IMR-90 (cell line): ENCODE measurements around the gene DOCK1. TPM values are rescaled to one million over a fixed set of nuclear protein-coding genes. Genes with fewer than 3 reads are reported as not detected.

Experiments
- ATAC-seq: fragments of 200-7000 bp; cut with Tn5 transposase; 2 replicates; pipeline ENCODE4 v1.9.1; 2020; ENCODE audit warnings: low read depth, mild to moderate bottlenecking, moderate library complexity
- BruUV-seq: library from RNA; stranded (reverse); fragments of 400-500 nt; replicated peaks from 2 replicates; lab custom pipeline; 2021; lab: Mats Ljungman, UMichigan
- CTCF ChIA-PET: fragments of 300-600 bp; formaldehyde crosslinking; extraction: SDS; loops from one replicate; lab custom pipeline; 2021; ENCODE audit warnings: antibody characterized with exemption; lab: Yijun Ruan, JAX
- POLR2A ChIA-PET: fragments of 300-600 bp; sonication (Branson Sonifier 250); formaldehyde crosslinking; loops from one replicate; lab custom pipeline; 2022; ENCODE audit warnings: antibody characterized with exemption; ENCODE audit not compliant: unreplicated experiment; lab: Charles Lee
- DNase-seq: peaks from one replicate; pipeline ENCODE4 v3.0.0; 2013
- H2AFZ ChIP-seq: replicated peaks from 2 replicates; pipeline ENCODE3; 2013; ENCODE audit warnings: low read length, mild to moderate bottlenecking; ENCODE audit not compliant: poor library complexity
- H2AK5ac ChIP-seq: 2 replicates; pipeline ENCODE4 v1.6.1; 2013; ENCODE audit warnings: low read depth, low read length, inconsistent platforms
- H2AK9ac ChIP-seq: replicated peaks from 2 replicates; pipeline ENCODE3; 2013; ENCODE audit warnings: mild to moderate bottlenecking, low read depth, low read length, moderate library complexity; ENCODE audit not compliant: poor library complexity
- H2BK120ac ChIP-seq: 2 replicates; pipeline ENCODE4 v1.6.1; 2013; ENCODE audit warnings: low read depth, low read length, inconsistent platforms
- H2BK15ac ChIP-seq: 3 replicates; pipeline ENCODE4 v1.6.1; 2013; ENCODE audit warnings: low read depth, low read length, inconsistent platforms
- H2BK20ac ChIP-seq: 2 replicates; pipeline ENCODE4 v1.6.1; 2013; ENCODE audit warnings: low read depth, mild to moderate bottlenecking, inconsistent platforms, low read length, moderate library complexity
- H2BK5ac ChIP-seq: 2 replicates; pipeline ENCODE4 v1.6.1; 2013; ENCODE audit warnings: mild to moderate bottlenecking, low read depth, low read length, inconsistent platforms; ENCODE audit not compliant: poor library complexity, severe bottlenecking
- H3K14ac ChIP-seq: replicated peaks from 2 replicates; pipeline ENCODE4 v1.6.1; 2013; ENCODE audit warnings: low read depth, low read length, inconsistent platforms
- H3K18ac ChIP-seq: 2 replicates; pipeline ENCODE4 v1.6.1; 2013; ENCODE audit warnings: low read depth, low read length, control low read depth
- H3K23ac ChIP-seq: 2 replicates; pipeline ENCODE4 v1.6.1; 2013; ENCODE audit warnings: low read depth, low read length, inconsistent platforms
- H3K27ac ChIP-seq: 2 replicates; pipeline ENCODE4 v1.5.1; 2013; ENCODE audit warnings: mild to moderate bottlenecking, control low read depth, low read length; ENCODE audit not compliant: insufficient read depth
- H3K27me3 ChIP-seq: 2 replicates; pipeline ENCODE4 v1.6.1; 2013; ENCODE audit warnings: low read length; ENCODE audit not compliant: control insufficient read depth, insufficient read depth
- H3K36me3 ChIP-seq: 2 replicates; pipeline ENCODE4 v1.6.1; 2013; ENCODE audit warnings: low read length, mixed read lengths; ENCODE audit not compliant: control insufficient read depth, insufficient read depth
- H3K4ac ChIP-seq: 2 replicates; pipeline ENCODE4 v1.6.1; 2013; ENCODE audit warnings: low read depth, low read length, inconsistent platforms
- H3K4me1 ChIP-seq: 2 replicates; pipeline ENCODE4 v1.6.1; 2013; ENCODE audit warnings: low read length, mixed read lengths; ENCODE audit not compliant: control insufficient read depth, insufficient read depth
- H3K4me2 ChIP-seq: 2 replicates; pipeline ENCODE4 v1.6.1; 2013; ENCODE audit warnings: low read depth, mild to moderate bottlenecking, control low read depth, low read length, moderate library complexity
- H3K4me3 ChIP-seq: 2 replicates; pipeline ENCODE4 v1.5.1; 2013; ENCODE audit warnings: low read depth, mild to moderate bottlenecking, control low read depth, low read length, moderate library complexity; ENCODE audit not compliant: insufficient read depth
- H3K56ac ChIP-seq: 2 replicates; pipeline ENCODE4 v1.6.1; 2013; ENCODE audit warnings: low read length, inconsistent platforms; ENCODE audit not compliant: insufficient read depth; ENCODE audit errors: extremely low read depth
- H3K79me1 ChIP-seq, 2 experiments: 2 replicates each; pipeline ENCODE4 v1.6.1; 2013; ENCODE audit warnings: low read length in 2 of 2, inconsistent platforms in 1 of 2, low read depth in 1 of 2
- H3K9ac ChIP-seq: 2 replicates; pipeline ENCODE4 v1.6.1; 2013; ENCODE audit warnings: low read depth, low read length, control low read depth
- H3K9me1 ChIP-seq: 2 replicates; pipeline ENCODE4 v1.6.1; 2013; ENCODE audit warnings: low read length, inconsistent platforms; ENCODE audit not compliant: insufficient read depth
- H3K9me3 ChIP-seq: 2 replicates; pipeline ENCODE4 v1.6.1; 2013; ENCODE audit warnings: low read length; ENCODE audit not compliant: control insufficient read depth, insufficient read depth
- H4K20me1 ChIP-seq: 2 replicates; pipeline ENCODE4 v1.6.1; 2013; ENCODE audit warnings: low read length, inconsistent platforms; ENCODE audit not compliant: insufficient read depth
- H4K5ac ChIP-seq: 2 replicates; pipeline ENCODE4 v1.6.1; 2013; ENCODE audit warnings: mild to moderate bottlenecking, low read depth, low read length, control low read depth
- H4K8ac ChIP-seq, 2 experiments: 2 replicates each; pipeline ENCODE4 v1.6.1; 2013; ENCODE audit warnings: low read depth in 2 of 2, low read length in 2 of 2, control low read depth in 1 of 2, inconsistent platforms in 1 of 2
- H4K91ac ChIP-seq: 2 replicates; pipeline ENCODE4 v1.6.1; 2013; ENCODE audit warnings: low read depth, low read length, inconsistent platforms; ENCODE audit not compliant: insufficient read depth
- CEBPB ChIP-seq: IDR thresholded peaks from 2 replicates; pipeline ENCODE4 v1.6.1; 2012; ENCODE audit warnings: low read depth, low read length, improper control_type of control experiment
- FOS ChIP-seq: fragments of 150-350 bp; IDR thresholded peaks from 2 replicates; pipeline ENCODE4 v1.6.1; 2016; ENCODE audit warnings: low read depth, low read length
- NFE2L2 ChIP-seq: fragments of 150-350 bp; IDR thresholded peaks from 2 replicates; pipeline ENCODE4 v1.6.1; 2016; ENCODE audit warnings: low read depth, mild to moderate bottlenecking, low read length
- POLR2A ChIP-seq: IDR thresholded peaks from 2 replicates; pipeline ENCODE4 v1.6.1; 2012; ENCODE audit warnings: mild to moderate bottlenecking, low read depth, low read length
- RCOR1 ChIP-seq: IDR thresholded peaks from 2 replicates; pipeline ENCODE4 v1.6.1; 2012; ENCODE audit warnings: mild to moderate bottlenecking, low read length, improper control_type of control experiment; ENCODE audit not compliant: insufficient replicate concordance
- WGBS, 2 experiments: methylation state at CpG; one replicate each; pipeline versions ENCODE4 v1.1.5 to v1.1.7; 2013; ENCODE audit warnings: missing lambda C conversion rate in 2 of 2; ENCODE audit not compliant: insufficient read length in 1 of 2; ENCODE audit errors: extremely low coverage in 2 of 2; 5-methylcytosine and 5-hydroxymethylcytosine counted together
- dilution Hi-C: fragments of 300-500 bp; cut with HindIII; formaldehyde crosslinking; loops from one replicate; pipeline ENCODE4 v1.14.3; 2018; ENCODE audit warnings: low sequenced_read_pairs; ENCODE audit not compliant: unreplicated experiment
- in situ Hi-C: fragments of 300-500 bp; cut with MboI; formaldehyde crosslinking; loops from 3 replicates; pipeline ENCODE4 v1.14.3; 2019; ENCODE audit warnings: low sequenced_read_pairs, inconsistent platforms, mixed read lengths
- intact Hi-C: fragments of 100-400 bp; cut with micrococcal nuclease; formaldehyde crosslinking; loops from 2 replicates; pipeline ENCODE4 v1.10.0; 2022
- polyA plus RNA-seq, 3 experiments: library from polyadenylated mRNA; depleted of rRNA; stranded (reverse); fragments of >200 nt; gene quantifications; 2 replicates each; pipeline ENCODE4 v1.2.3, GENCODE V29; 2012; ENCODE audit warnings: low replicate concordance in 1 of 3
- total RNA-seq: library from RNA; depleted of rRNA; stranded (reverse); fragments of >200 nt; gene quantifications from 2 replicates; pipeline ENCODE4 v1.2.3, GENCODE V29; 2012

DOCK1 gene
- total and polyA plus RNA-seq, 2 of the 4 experiments (the other 2 are of a cell fraction) = 28.2 to 71.0 TPM

GRCh38 chr10:127190427-127190826 is 285.2 kb downstream of the DOCK1 start:
- no peak overlapping the region for H3K18ac ChIP-seq
- no peak overlapping the region for H3K56ac ChIP-seq
- ChIA-PET CTCF (no interaction called here), POLR2A (no interaction called here)
- H3K9me1 ChIP-seq = peaks cover 5% of the 10 kb centered on the region
- no peak overlapping the region for H3K14ac ChIP-seq
- no TSS peak for BruUV-seq
- no peaks in the 10 kb centered on the region; the same call in 1 of the 2 replicates for H3K27me3 ChIP-seq
- H4K91ac ChIP-seq = no peak overlapping the region
- H2BK15ac ChIP-seq = no peak overlapping the region
- H3K9me3 ChIP-seq = no peaks in the 10 kb centered on the region
- peaks cover 30% of the 10 kb centered on the region for H4K20me1 ChIP-seq
- H3K4me1 ChIP-seq = peaks cover 4% of the 10 kb centered on the region; the same call in 1 of the 2 replicates
- H3K9ac ChIP-seq = no peak overlapping the region
- dilution Hi-C loops = no loop called here
- intact Hi-C loops = loop anchor here (5.0 to 10.0 kb wide), 2 partner anchors 103 to 234 kb away; no protein-coding TSS in a partner anchor
- TF ChIP-seq POLR2A (no peak), RCOR1 (no peak), NFE2L2 (no peak), FOS (no peak), CEBPB (no peak)
- H3K4me2 ChIP-seq = no peak overlapping the region
- H2BK5ac ChIP-seq = no peak overlapping the region
- H4K5ac ChIP-seq = no peak overlapping the region
- H2AFZ ChIP-seq = no peak overlapping the region
- H2AK9ac ChIP-seq = no peak overlapping the region
- DNase-seq (no peak), ATAC-seq (no peak)
- H4K8ac ChIP-seq = no peak overlapping the region
- H3K23ac ChIP-seq = no peak overlapping the region
- no peak overlapping the region for H2BK120ac ChIP-seq
- H3K36me3 ChIP-seq = peaks cover 3% of the 10 kb centered on the region
- H2BK20ac ChIP-seq = no peak overlapping the region
- WGBS, 2 experiments = 100% methylated on average over 1 of the region's 5 CpGs; no CpG with 5 or more reads in 1 of the 2 experiments
- H3K4ac ChIP-seq = no peak overlapping the region
- no peak overlapping the region for H3K4me3 ChIP-seq
- in situ Hi-C loops = no loop called here
- H2AK5ac ChIP-seq = no peak overlapping the region
- peaks cover 4 to 8% of the 10 kb centered on the region in 2 experiments; a peak in 2 of 4 replicates for H3K79me1 ChIP-seq
- no peak overlapping the region for H3K27ac ChIP-seq
